GM23338 (cell line): Measurements from ENCODE around the gene CD6. TPM values are rescaled to one million over a fixed set of nuclear protein-coding genes. Genes with fewer than 3 reads are reported as not detected.

Experiments
- ATAC-seq: fragments of 200-7000 bp; cut with Tn5 transposase; 3 replicates; pipeline ENCODE4 v1.9.1; 2020
- DNase-seq: peaks from one replicate; pipeline ENCODE4 v3.0.0-alpha.2; 2015; ENCODE audit warnings: low spot score
- H2AFZ ChIP-seq: fragments of 200-600 bp; sonication (generic); 2 replicates; pipeline ENCODE4 v1.8.0; 2016; ENCODE audit warnings: antibody characterized with exemption, mild to moderate bottlenecking, moderate library complexity
- H3F3A ChIP-seq: fragments of 200-600 bp; sonication (generic); replicated peaks from 2 replicates; pipeline ENCODE4 v1.8.0; 2017; ENCODE audit warnings: antibody characterized with exemption, mixed run types, low read depth
- H3K27ac ChIP-seq: fragments of 200-600 bp; sonication (generic); 2 replicates; pipeline ENCODE4 v1.6.1; 2016; ENCODE audit warnings: low read depth
- H3K27me3 ChIP-seq: fragments of 200-600 bp; sonication (generic); 2 replicates; pipeline ENCODE4 v1.8.0; 2016; ENCODE audit warnings: mild to moderate bottlenecking, mixed run types, moderate library complexity; ENCODE audit not compliant: insufficient read depth
- H3K36me3 ChIP-seq: fragments of 200-600 bp; sonication (generic); 2 replicates; pipeline ENCODE4 v1.8.0; 2016; ENCODE audit warnings: mild to moderate bottlenecking; ENCODE audit not compliant: insufficient read depth
- H3K4me1 ChIP-seq: fragments of 200-600 bp; sonication (generic); 2 replicates; pipeline ENCODE4 v1.8.0; 2016; ENCODE audit warnings: mild to moderate bottlenecking, moderate library complexity; ENCODE audit not compliant: insufficient read depth
- H3K4me2 ChIP-seq: fragments of 200-600 bp; sonication (generic); 2 replicates; pipeline ENCODE4 v1.7.1; 2017; ENCODE audit warnings: mixed run types
- H3K4me3 ChIP-seq: fragments of 200-600 bp; sonication (generic); 2 replicates; pipeline ENCODE4 v1.6.1; 2016; ENCODE audit warnings: mixed run types
- H3K79me2 ChIP-seq: fragments of 200-600 bp; sonication (generic); replicated peaks from 2 replicates; pipeline ENCODE4 v1.8.0; 2017; ENCODE audit warnings: mild to moderate bottlenecking; ENCODE audit not compliant: insufficient read depth
- H3K9me2 ChIP-seq: fragments of 200-600 bp; sonication (generic); 2 replicates; pipeline ENCODE4 v1.8.0; 2017; ENCODE audit not compliant: insufficient read depth
- H4K20me1 ChIP-seq: fragments of 200-600 bp; sonication (generic); replicated peaks from 2 replicates; pipeline ENCODE4 v1.8.0; 2017; ENCODE audit warnings: mild to moderate bottlenecking; ENCODE audit not compliant: insufficient read depth
- H3K27ac Mint-ChIP-seq: 2 replicates; pipeline ENCODE4 v1.8.0; 2020; ENCODE audit warnings: inconsistent platforms, mild to moderate bottlenecking, moderate library complexity, mixed read lengths
- H3K27me3 Mint-ChIP-seq: 3 replicates; pipeline ENCODE4 v1.8.0; 2022; ENCODE audit warnings: low read depth, mild to moderate bottlenecking, moderate library complexity, mixed read lengths, inconsistent platforms; ENCODE audit not compliant: insufficient read depth, poor library complexity
- H3K36me3 Mint-ChIP-seq: 3 replicates; pipeline ENCODE4 v1.8.0; 2021; ENCODE audit warnings: low read depth, mild to moderate bottlenecking, inconsistent platforms, moderate library complexity, mixed read lengths
- H3K4me1 Mint-ChIP-seq: 3 replicates; pipeline ENCODE4 v1.8.0; 2020; ENCODE audit warnings: mild to moderate bottlenecking, inconsistent platforms, mixed read lengths
- H3K4me3 Mint-ChIP-seq: 3 replicates; pipeline ENCODE4 v1.8.0; 2021; ENCODE audit warnings: moderate library complexity, mild to moderate bottlenecking, inconsistent platforms, mixed read lengths
- H3K9me3 Mint-ChIP-seq: 3 replicates; pipeline ENCODE4 v1.8.0; 2020; ENCODE audit warnings: moderate library complexity, mild to moderate bottlenecking, inconsistent platforms, mixed read lengths
- CREB1 ChIP-seq: fragments of 250-450 bp; sonication (Bioruptor Pico); IDR thresholded peaks from 2 replicates; pipeline ENCODE4 v1.5.0; 2020; ENCODE audit warnings: low read depth, mild to moderate bottlenecking, moderate library complexity
- CTCF ChIP-seq, 2 experiments: fragments of 200-600 bp in 1 of 2; sonication (generic) in 1 of 2; conservative IDR thresholded peaks; 2 replicates each; pipeline versions ENCODE4 v1.5.1 to v1.6.1; 2016 to 2017; ENCODE audit warnings: antibody characterized with exemption in 2 of 2, low read depth in 2 of 2, mild to moderate bottlenecking in 2 of 2, moderate library complexity in 1 of 2
- ETS1 ChIP-seq: IDR thresholded peaks from 2 replicates; pipeline ENCODE4 v1.6.1; 2016; ENCODE audit warnings: antibody characterized with exemption
- EZH2 ChIP-seq: fragments of 200-600 bp; sonication (generic); IDR thresholded peaks from one replicate; pipeline ENCODE4 v1.8.0; 2017; ENCODE audit warnings: antibody characterized with exemption, mild to moderate bottlenecking, low read depth; ENCODE audit not compliant: unreplicated experiment
- EZH2phosphoT487 ChIP-seq: fragments of 200-600 bp; sonication (generic); IDR thresholded peaks from one replicate; pipeline ENCODE4 v1.8.1; 2018; ENCODE audit warnings: antibody characterized with exemption; ENCODE audit not compliant: unreplicated experiment
- JUNB ChIP-seq: IDR thresholded peaks from one replicate; pipeline ENCODE4 v1.6.1; 2016; ENCODE audit warnings: antibody characterized with exemption; ENCODE audit not compliant: unreplicated experiment
- NANOG ChIP-seq: IDR thresholded peaks from 2 replicates; pipeline ENCODE4 v1.6.1; 2016; ENCODE audit warnings: antibody characterized with exemption, borderline replicate concordance
- STAT1 ChIP-seq: IDR thresholded peaks from one replicate; pipeline ENCODE4 v1.6.1; 2016; ENCODE audit warnings: antibody characterized with exemption; ENCODE audit not compliant: unreplicated experiment
- ZNF331 ChIP-seq: fragments of 250-450 bp; sonication (Bioruptor Pico); IDR thresholded peaks from 2 replicates; pipeline ENCODE4 v1.5.0; 2020; ENCODE audit warnings: low read depth, mild to moderate bottlenecking, moderate library complexity
- ZNF462 ChIP-seq: fragments of 250-450 bp; sonication (Bioruptor Pico); IDR thresholded peaks from 2 replicates; pipeline ENCODE4 v1.5.0; 2020; ENCODE audit warnings: mild to moderate bottlenecking, moderate library complexity
- polyA plus RNA-seq: library from polyadenylated mRNA; unstranded; fragments of >200 nt; fragmentation: Nextera tagmentation; extraction: Ambion mirVana; gene quantifications from 2 replicates; pipeline ENCODE4 v1.2.1, GENCODE V29; 2016
- total RNA-seq: library from RNA; depleted of rRNA; stranded (reverse); fragments of >200 nt; shearing (Covaris generic); gene quantifications from 2 replicates; pipeline ENCODE4 v1.2.3, GENCODE V29; 2014
- TF ChIP-seq, protein P1 (sequence below): IDR thresholded peaks from one replicate; pipeline ENCODE4 v1.6.1; 2018; ENCODE audit warnings: antibody characterized with exemption; ENCODE audit not compliant: unreplicated experiment

The CD6 gene
- total and polyA plus RNA-seq, 2 experiments from 2014 or later, result 0.49 TPM; not detected in 1

- TF ChIP-seq, protein P1, sequence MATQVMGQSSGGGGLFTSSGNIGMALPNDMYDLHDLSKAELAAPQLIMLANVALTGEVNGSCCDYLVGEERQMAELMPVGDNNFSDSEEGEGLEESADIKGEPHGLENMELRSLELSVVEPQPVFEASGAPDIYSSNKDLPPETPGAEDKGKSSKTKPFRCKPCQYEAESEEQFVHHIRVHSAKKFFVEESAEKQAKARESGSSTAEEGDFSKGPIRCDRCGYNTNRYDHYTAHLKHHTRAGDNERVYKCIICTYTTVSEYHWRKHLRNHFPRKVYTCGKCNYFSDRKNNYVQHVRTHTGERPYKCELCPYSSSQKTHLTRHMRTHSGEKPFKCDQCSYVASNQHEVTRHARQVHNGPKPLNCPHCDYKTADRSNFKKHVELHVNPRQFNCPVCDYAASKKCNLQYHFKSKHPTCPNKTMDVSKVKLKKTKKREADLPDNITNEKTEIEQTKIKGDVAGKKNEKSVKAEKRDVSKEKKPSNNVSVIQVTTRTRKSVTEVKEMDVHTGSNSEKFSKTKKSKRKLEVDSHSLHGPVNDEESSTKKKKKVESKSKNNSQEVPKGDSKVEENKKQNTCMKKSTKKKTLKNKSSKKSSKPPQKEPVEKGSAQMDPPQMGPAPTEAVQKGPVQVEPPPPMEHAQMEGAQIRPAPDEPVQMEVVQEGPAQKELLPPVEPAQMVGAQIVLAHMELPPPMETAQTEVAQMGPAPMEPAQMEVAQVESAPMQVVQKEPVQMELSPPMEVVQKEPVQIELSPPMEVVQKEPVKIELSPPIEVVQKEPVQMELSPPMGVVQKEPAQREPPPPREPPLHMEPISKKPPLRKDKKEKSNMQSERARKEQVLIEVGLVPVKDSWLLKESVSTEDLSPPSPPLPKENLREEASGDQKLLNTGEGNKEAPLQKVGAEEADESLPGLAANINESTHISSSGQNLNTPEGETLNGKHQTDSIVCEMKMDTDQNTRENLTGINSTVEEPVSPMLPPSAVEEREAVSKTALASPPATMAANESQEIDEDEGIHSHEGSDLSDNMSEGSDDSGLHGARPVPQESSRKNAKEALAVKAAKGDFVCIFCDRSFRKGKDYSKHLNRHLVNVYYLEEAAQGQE, result no peak
- TF ChIP-seq EZH2phosphoT487, result no peak
- no peak for TF ChIP-seq ETS1
- TF ChIP-seq EZH2, result no peak
- no peak for TF ChIP-seq CREB1 (CRISPR knock-in tag)
- TF ChIP-seq JUNB, result no peak
- TF ChIP-seq CTCF (conservative IDR thresholded peaks at IDR 0.05; ENCODE audit: low read depth in 2 of 2), result no peak
These were observed 28.9 kb downstream of the CD6 start (continued) for GRCh38 chr11:61000426-61000825.

DNA sequence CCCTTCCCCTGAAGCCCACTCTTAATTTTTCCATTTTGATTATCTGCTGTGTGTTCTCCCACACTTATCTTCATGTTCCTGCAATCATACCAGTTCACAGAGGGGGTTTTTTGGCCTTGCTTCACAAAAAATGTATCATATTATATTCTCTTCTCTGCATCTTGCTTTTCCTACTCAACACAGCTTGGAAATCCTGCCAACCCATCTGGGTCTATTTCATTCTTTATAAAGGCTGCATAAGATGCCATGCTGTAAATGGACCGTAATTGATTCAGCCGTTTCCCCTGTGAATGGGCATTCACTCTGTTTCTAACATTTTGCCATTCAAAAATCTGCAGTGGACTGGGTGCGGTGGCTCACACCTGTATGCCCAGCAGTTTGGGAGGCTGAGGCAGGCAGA is 30.5 kb downstream of the CD6 start:
- Histone ChIP-seq H3K79me2 (no peaks in the 10 kb centered on the region), H3K36me3 (no peaks in the 10 kb centered on the region), H4K20me1 (no peaks in the 10 kb centered on the region; the same call in 1 of the 2 replicates), H2AFZ (no peak overlapping the region), H3K4me1 (peaks cover under 1% of the 10 kb centered on the region; the same call in 1 of the 2 replicates), H3K27ac (no peak overlapping the region), H3K9me2 (no peaks in the 10 kb centered on the region), H3K27me3 (peaks cover 32% of the 10 kb centered on the region), H3K4me3 (no peak overlapping the region), H3K4me2 (no peak overlapping the region), H3F3A (no peaks in the 10 kb centered on the region)
- Mint-ChIP-seq H3K4me1 (peaks cover 21% of the 10 kb centered on the region), H3K27ac (no peak overlapping the region), H3K4me3 (no peak overlapping the region), H3K9me3 (no peaks in the 10 kb centered on the region), H3K36me3 (no peaks in the 10 kb centered on the region), H3K27me3 (peaks cover 35% of the 10 kb centered on the region)
- DNase-seq (no peak), ATAC-seq (no peak)
- TF ChIP-seq ETS1 (no peak), ZNF462 (CRISPR knock-in tag) (no peak), STAT1 (no peak), ZNF331 (CRISPR knock-in tag) (no peak), JUNB (no peak), NANOG (no peak)
